Measurements from ENCODE around the gene EFNB1.

GRCh38 chrX:68889249-68889648 lies 60.4 kb downstream of the EFNB1 start:
- no peak for TF ChIP-seq CTCF (IDR thresholded peaks at IDR 0.05)
- no peak for TF ChIP-seq POLR2A (IDR thresholded peaks at IDR 0.05)
